Loucy (cell line): ENCODE measurements around the gene APCDD1.

Source experiments
- H2AFZ ChIP-seq: fragments of 200-600 bp; sonication (generic); 2 replicates; pipeline ENCODE4 v1.6.0; 2016; ENCODE audit warnings: antibody characterized with exemption, mild to moderate bottlenecking, low read length, moderate library complexity
- H3F3A ChIP-seq: fragments of 200-600 bp; 2 replicates; pipeline ENCODE4 v1.6.0; 2016; ENCODE audit warnings: antibody characterized with exemption, low read depth, mild to moderate bottlenecking
- H3K27me3 ChIP-seq: fragments of 200-600 bp; sonication (generic); 2 replicates; pipeline ENCODE4 v1.6.1; 2014; ENCODE audit warnings: low read length, mild to moderate bottlenecking; ENCODE audit not compliant: insufficient read depth, poor library complexity, severe bottlenecking
- H3K36me3 ChIP-seq: fragments of 200-600 bp; sonication (generic); 2 replicates; pipeline ENCODE4 v1.6.1; 2016; ENCODE audit warnings: low read length; ENCODE audit not compliant: insufficient read depth
- H3K4me1 ChIP-seq: fragments of 200-600 bp; sonication (generic); 2 replicates; pipeline ENCODE4 v1.5.1; 2014; ENCODE audit warnings: low read length, mild to moderate bottlenecking; ENCODE audit not compliant: insufficient read depth, poor library complexity, severe bottlenecking
- H3K4me2 ChIP-seq: fragments of 200-600 bp; sonication (generic); 2 replicates; pipeline ENCODE4 v1.6.0; 2014; ENCODE audit warnings: antibody characterized with exemption, low read length, low read depth, mild to moderate bottlenecking; ENCODE audit not compliant: poor library complexity, severe bottlenecking
- H3K4me3 ChIP-seq: fragments of 200-600 bp; sonication (generic); 2 replicates; pipeline ENCODE4 v1.5.1; 2014; ENCODE audit warnings: low read length, mild to moderate bottlenecking, mixed read lengths; ENCODE audit not compliant: poor library complexity, severe bottlenecking
- H3K79me2 ChIP-seq: fragments of 200-600 bp; sonication (generic); 2 replicates; pipeline ENCODE4 v1.6.1; 2014; ENCODE audit warnings: low read length; ENCODE audit not compliant: insufficient read depth
- H3K9ac ChIP-seq: fragments of 200-600 bp; sonication (generic); 2 replicates; pipeline ENCODE4 v1.6.0; 2014; ENCODE audit warnings: mild to moderate bottlenecking, low read depth, low read length, moderate library complexity; ENCODE audit not compliant: poor library complexity, severe bottlenecking
- H3K9me2 ChIP-seq: fragments of 200-600 bp; sonication (generic); replicated peaks from 2 replicates; pipeline ENCODE4 v1.6.1; 2016; ENCODE audit warnings: low read depth, low read length, mixed read lengths
- H3K9me3 ChIP-seq: fragments of 200-600 bp; sonication (generic); 2 replicates; pipeline ENCODE4 v1.6.1; 2014; ENCODE audit warnings: mild to moderate bottlenecking, antibody characterized with exemption, low read length, low read depth; ENCODE audit not compliant: insufficient read depth
- H4K20me1 ChIP-seq: fragments of 200-600 bp; sonication (generic); 2 replicates; pipeline ENCODE4 v1.6.0; 2014; ENCODE audit warnings: antibody characterized with exemption, low read length, mild to moderate bottlenecking; ENCODE audit not compliant: insufficient read depth, poor library complexity, severe bottlenecking
- CTCF ChIP-seq: fragments of 200-600 bp; sonication (generic); conservative IDR thresholded peaks from 2 replicates; pipeline ENCODE4 v1.5.1; 2014; ENCODE audit warnings: mild to moderate bottlenecking, antibody characterized with exemption, low read length
- EZH2phosphoT487 ChIP-seq: fragments of 200-600 bp; IDR thresholded peaks from 2 replicates; pipeline ENCODE4 v1.6.1; 2018; ENCODE audit warnings: antibody characterized with exemption, mild to moderate bottlenecking, moderate library complexity, borderline replicate concordance

Gene APCDD1

GRCh38 chr18:10412933-10413332 lies 41.5 kb upstream of the APCDD1 start:
- H3K9me2 ChIP-seq, result no peaks in the 10 kb centered on the region
- H3K27me3 ChIP-seq, result no peaks in the 10 kb centered on the region
- TF ChIP-seq EZH2phosphoT487, result no peak
- no peak for TF ChIP-seq CTCF
- H3K36me3 ChIP-seq, result no peaks in the 10 kb centered on the region
- no peak overlapping the region for H2AFZ ChIP-seq
- H4K20me1 ChIP-seq, result no peaks in the 10 kb centered on the region
- no peaks in the 10 kb centered on the region for H3F3A ChIP-seq
- H3K4me1 ChIP-seq, result no peaks in the 10 kb centered on the region
- no peaks in the 10 kb centered on the region for H3K79me2 ChIP-seq
- no peaks in the 10 kb centered on the region for H3K9me3 ChIP-seq
- H3K4me2 ChIP-seq, result no peak overlapping the region
- no peak overlapping the region for H3K9ac ChIP-seq
- no peak overlapping the region for H3K4me3 ChIP-seq

GRCh38 chr18:10413722-10414121 lies 40.7 kb upstream of the APCDD1 start:
- H2AFZ ChIP-seq, result no peak overlapping the region
- no peak for TF ChIP-seq EZH2phosphoT487
- no peak for TF ChIP-seq CTCF
- no peaks in the 10 kb centered on the region for H3K4me1 ChIP-seq
- H3K4me2 ChIP-seq, result no peak overlapping the region
- no peaks in the 10 kb centered on the region for H3F3A ChIP-seq
- no peaks in the 10 kb centered on the region for H3K9me2 ChIP-seq
- H3K4me3 ChIP-seq, result no peak overlapping the region
- no peaks in the 10 kb centered on the region for H3K27me3 ChIP-seq
- no peaks in the 10 kb centered on the region for H3K79me2 ChIP-seq
- H3K9me3 ChIP-seq, result no peaks in the 10 kb centered on the region
- no peaks in the 10 kb centered on the region for H3K36me3 ChIP-seq
- H3K9ac ChIP-seq, result no peak overlapping the region
- no peaks in the 10 kb centered on the region for H4K20me1 ChIP-seq

GRCh38 chr18:10414293-10414842 lies 40.1 kb upstream of the APCDD1 start:
- Histone ChIP-seq H3K9me2 (no peaks in the 10 kb centered on the region), H3K79me2 (no peaks in the 10 kb centered on the region), H3K36me3 (no peaks in the 10 kb centered on the region), H2AFZ (no peak overlapping the region), H3K9me3 (no peaks in the 10 kb centered on the region), H3K4me3 (no peak overlapping the region), H3K9ac (no peak overlapping the region), H3K4me1 (no peaks in the 10 kb centered on the region), H3K27me3 (no peaks in the 10 kb centered on the region), H3K4me2 (no peak overlapping the region), H3F3A (no peaks in the 10 kb centered on the region), H4K20me1 (no peaks in the 10 kb centered on the region)
- TF ChIP-seq CTCF (no peak), EZH2phosphoT487 (no peak)
